ENCODE results near the gene ADGRA3.

- TF ChIP-seq POLR2A (IDR thresholded peaks at IDR 0.05) (no peak), CTCF (IDR thresholded peaks at IDR 0.05 in 8 of 11, conservative IDR thresholded peaks at IDR 0.05 in 3 of 11) (no peak), POLR2AphosphoS5 (IDR thresholded peaks at IDR 0.05) (no peak)
These were observed 12.7 kb downstream of the ADGRA3 start for GRCh38 chr4:22502895-22503814.

Data from spleen (tissue), 7 donors.